EL (cell line): ENCODE data around the gene IRF9.

Experiments
- DNase-seq: peaks from one replicate; pipeline ENCODE4 v3.0.0-alpha.2; 2016

The IRF9 gene

DNA sequence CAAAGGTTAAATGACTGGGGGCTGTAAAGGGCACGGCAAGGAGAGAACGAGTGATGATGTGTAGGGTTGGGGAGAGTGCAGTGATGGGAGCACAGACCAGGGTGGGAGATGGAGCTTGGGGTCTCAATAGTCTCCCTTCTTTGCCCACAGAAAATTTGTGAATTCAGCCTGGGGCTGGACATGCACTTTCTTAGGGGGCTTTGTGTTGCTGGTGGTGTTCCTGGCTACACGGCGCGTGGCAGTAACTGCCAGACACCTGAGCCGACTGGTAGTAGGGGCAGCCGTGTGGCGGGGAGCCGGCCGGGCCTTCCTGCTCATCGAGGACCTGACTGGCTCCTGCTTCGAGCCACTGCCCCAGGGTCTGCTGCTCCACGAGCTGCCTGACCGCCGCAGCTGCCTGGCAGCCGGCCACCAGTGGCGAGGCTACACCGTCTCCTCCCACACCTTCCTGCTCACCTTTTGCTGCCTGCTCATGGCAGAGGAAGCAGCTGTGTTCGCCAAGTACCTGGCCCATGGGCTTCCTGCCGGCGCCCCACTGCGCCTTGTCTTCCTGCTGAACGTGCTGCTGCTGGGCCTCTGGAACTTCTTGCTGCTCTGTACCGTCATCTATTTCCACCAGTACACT lies 28.9 kb upstream of the IRF9 start:
- no peak for DNase-seq

DNA sequence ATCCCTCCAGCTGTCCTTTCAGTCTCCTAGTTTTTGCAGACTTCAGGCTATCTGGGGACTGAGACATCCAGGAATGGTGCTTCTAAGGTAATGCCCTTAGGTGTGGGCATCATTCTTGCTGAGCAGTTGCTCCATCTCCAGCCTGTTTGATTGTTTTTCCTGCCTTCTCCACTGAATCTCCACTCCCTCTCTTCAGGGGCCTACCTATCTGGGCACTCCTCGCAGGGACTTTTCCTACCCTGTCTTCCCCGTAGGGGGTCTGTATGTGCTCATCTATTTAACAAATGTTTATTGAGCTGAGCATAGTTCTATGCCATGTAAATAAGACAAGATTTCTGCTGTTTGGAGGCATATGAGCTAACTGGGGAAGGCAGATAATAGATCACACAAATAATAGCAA lies 28.1 kb upstream of the IRF9 start:
- DNase-seq = no peak

DNA sequence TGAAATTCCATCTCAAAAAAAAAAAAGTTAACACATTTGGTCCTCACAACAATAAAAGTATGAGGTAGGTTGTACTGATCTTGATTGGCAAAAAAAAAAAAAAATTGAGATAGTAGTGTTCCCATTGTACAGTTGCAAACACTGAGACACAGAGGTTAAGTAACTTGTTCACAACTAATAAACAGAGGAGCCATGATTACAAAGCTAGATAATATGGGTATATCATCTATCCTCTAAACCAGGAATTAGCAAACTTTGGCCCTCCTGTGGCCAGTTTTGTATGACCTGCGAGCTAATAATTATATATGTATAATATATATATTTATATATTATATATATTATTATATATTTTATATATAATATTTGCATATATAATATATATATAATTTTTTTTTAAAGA lies 27.3 kb upstream of the IRF9 start:
- DNase-seq = no peak

DNA sequence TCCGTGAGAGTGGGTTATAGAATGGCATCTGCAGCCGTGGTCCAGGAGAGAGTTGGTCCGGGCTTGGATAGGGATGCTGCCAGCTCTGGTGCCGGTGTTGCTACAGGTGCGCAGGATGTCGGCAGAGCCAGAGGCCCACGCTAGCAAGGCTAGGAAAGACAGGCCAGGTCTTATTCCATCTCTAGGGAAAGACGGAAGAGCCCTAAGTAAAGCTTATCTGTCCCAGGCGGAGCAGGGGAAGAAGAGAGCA lies 25.6 kb upstream of the IRF9 start:
- no peak for DNase-seq

DNA sequence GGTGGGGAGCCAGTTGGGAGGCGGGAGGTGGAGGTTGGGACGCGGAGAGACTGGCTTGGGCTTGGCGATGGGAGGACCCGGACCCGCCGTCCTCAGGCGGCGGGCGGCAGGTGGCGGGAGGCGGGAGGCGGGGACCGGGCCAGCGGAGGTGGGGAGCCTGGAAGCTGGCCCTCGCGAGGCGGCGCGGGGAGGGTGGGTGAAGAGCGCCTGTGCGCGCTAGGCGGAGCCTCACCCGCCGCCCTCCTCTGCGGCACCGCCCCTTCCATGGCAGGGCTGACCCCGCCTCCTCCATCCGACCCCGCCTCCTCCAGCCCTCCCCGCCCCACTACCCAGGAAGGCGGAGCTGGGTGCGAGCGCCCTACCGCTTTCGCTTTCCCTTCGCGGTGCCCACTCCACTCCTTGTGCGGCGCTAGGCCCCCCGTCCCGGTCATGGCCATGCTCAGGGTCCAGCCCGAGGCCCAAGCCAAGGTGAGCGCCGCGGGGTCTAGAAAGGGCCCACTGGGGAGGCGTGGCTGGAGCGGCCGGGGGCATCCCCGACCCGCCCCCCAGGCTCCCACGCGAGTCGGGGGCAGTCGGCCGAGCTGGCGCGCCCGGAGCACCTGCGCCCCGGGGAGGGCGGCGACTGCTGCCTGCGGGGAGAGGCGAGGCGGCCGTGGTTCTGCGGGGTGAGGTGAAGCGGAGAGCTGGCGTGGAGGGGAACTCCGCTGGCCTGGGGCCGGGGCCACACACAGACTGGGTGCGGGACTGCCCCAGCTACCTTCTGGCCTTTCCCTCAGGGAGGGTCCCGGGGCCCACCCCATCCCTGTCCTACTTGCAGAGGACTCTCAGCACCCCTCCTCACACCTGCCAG lies 25.0 kb upstream of the IRF9 start, which contains the start of gene PSME1:
Gene PSME1, plus strand, starts transcription at position 361 of the 850 bp plus-strand sequence. Its CDS starts 69 bp downstream, at position 430.
- DNase-seq = peak; percentile 91

DNA sequence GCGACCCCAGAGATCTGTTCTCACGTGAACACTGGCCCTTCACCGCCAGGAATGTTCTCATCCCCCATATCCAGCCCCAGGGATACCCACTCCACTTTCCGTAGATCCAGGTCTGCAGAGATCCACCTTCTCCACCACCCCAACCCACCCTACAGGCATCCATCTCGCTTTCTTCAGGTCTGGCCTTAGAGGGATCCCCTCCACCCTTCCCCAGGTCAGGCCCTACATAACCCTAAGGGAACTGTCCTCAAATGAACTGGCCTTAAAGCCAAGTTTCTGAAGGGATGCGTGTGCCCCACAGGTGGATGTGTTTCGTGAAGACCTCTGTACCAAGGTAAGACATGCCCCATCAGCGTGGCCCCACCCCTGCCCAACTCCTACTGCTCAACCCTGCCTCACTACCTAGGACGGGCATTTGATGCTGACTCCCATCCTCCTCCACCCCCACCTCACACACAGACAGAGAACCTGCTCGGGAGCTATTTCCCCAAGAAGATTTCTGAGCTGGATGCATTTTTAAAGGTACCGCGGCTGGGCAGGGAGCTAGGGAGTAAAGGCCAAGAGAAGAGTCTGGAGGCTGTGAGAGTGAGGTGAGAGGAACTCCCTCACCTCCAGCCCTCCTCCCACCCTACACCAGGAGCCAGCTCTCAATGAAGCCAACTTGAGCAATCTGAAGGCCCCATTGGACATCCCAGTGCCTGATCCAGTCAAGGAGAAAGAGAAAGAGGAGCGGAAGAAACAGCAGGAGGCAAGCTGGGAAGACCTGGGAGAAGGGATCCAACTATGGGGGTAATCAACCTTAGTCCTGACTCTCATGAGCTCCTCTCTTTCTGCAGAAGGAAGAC lies 24.2 kb upstream of the IRF9 start:
- DNase-seq = no peak

DNA sequence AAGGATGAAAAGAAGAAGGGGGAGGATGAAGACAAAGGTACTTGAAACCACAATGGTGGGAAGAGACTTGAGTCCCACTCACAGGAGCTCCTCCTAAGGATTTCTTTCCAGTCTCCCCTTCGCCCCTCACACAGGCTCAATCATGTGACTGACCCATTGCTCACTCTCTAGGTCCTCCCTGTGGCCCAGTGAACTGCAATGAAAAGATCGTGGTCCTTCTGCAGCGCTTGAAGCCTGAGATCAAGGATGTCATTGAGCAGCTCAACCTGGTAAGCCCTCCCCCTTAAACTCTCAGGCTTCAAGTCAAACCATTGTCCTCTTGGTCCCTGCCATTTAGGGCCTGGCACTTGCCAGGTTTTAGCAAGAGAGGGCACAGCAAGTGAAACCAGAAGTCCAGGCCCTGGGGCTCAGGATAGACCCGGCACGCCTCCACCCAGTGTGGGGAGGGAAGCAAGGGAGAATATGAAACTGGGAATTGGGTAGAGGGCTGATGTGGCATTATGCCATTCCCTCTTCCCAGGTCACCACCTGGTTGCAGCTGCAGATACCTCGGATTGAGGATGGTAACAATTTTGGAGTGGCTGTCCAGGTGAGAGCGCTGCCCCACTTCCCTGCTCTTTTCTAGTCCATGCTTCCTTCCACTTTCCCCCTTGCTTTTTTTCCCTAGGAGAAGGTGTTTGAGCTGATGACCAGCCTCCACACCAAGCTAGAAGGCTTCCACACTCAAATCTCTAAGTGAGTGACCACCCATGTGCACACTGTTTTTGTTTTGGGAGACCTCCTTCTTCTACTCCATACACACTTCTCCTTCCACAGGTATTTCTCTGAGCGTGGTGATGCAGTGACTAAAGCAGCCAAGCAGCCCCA lies 23.3 kb upstream of the IRF9 start:
- no peak for DNase-seq

DNA sequence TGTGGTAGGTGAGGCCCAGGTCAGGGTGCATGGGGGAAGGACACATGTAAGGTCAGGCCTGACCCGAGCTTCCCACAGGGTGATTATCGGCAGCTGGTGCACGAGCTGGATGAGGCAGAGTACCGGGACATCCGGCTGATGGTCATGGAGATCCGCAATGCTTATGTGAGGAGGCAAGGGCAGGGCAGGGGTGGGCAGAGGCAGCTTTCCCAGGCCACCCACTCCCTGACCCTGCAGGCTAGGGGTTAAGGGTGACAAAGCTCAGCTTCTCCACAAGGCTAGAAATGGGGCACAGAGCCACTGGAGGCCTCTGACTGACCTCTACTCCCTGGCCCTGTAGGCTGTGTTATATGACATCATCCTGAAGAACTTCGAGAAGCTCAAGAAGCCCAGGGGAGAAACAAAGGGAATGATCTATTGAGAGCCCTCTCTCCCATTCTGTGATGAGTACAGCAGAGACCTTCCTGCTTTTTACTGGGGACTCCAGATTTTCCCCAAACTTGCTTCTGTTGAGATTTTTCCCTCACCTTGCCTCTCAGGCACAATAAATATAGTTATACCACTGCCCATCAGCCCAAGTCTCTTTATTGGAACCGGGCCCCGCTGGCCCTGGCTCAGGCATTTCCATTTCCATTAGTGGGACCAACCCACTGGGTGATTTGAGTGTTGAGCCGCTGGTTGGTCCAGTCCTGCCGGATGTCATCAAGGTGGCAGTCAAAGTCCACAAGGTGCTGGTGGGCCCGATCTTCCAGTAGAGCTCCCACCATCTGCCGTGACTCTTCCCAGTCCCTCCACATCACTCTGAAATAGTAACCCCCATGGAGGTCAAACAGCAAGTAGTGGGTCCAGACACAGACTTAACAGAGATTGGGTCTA lies 22.4 kb upstream of the IRF9 start:
- DNase-seq = no peak

DNA sequence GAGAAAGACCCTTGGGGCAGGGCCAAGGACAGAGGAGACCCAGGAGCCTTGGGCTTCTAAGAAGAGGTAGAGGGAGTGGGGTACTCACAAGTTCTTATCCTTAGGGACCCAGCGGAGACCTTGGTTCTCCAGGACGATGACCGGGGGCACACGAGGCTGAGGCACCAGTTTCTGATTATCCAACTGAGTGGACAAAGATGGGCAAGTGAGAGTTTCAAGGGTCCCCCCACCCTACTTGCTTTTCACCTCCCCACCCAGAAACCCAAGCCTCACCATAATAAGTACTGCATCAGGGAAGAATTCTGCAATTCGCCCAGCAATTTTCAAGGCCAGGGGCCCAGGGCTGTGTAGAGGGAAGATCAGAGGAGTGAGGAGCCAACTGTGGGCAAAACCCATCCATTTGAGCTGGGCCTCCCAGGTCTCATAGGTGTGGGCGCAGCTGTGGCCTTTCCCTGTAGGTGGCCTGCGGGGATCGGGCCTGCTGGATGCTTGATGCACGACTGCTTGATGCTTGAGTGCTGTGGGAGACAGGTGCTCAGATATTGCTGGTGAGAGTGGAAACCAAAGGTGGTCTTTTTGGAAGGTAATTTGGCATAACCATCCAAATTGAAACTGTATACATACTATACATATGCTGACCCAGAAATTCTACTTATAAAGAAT lies 21.7 kb upstream of the IRF9 start:
- DNase-seq = no peak

DNA sequence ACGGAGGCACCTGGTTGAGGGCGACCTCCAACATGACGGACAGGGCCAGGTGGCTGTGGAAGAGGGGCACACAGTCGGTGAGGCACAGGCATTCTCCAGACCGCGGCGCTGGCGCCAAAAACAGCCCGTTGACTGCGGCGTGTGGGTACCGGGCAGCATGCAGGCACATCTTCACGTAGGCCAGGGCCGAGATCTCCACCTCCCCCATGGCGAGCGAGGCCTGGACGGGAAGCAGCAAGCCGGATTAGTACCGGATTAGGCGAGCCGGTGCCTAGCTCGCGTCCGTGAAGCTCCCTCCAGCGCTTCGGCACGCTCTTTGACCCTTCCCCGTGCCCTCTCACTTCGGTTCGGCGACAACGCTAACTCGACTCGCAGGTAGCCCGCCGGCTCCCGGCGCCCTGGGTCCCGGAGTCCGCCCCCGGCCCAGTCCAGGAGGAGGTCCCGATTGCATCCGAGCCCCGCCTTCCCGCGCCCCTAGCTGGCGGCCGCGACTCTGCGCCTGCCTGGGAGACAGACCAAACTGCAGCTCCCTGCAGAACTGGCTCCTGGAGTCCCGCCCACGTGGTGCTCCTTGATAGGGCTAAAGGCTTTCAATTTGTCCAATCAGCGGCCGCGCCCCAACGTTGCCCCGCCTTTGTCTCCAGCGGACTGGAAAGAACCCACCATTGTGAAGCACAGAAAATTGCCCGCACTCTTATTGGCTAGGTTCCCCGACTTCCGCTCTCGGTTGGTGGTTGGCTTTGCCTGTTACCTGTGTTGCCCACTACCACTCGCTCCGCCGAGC lies 19.8 kb upstream of the IRF9 start, which contains the start of gene EMC9:
Gene EMC9, minus strand, starts transcription at position 495 of the 784 bp plus-strand sequence. Its CDS starts 287 bp downstream, at position 208.
- peak; percentile 100 for DNase-seq

DNA sequence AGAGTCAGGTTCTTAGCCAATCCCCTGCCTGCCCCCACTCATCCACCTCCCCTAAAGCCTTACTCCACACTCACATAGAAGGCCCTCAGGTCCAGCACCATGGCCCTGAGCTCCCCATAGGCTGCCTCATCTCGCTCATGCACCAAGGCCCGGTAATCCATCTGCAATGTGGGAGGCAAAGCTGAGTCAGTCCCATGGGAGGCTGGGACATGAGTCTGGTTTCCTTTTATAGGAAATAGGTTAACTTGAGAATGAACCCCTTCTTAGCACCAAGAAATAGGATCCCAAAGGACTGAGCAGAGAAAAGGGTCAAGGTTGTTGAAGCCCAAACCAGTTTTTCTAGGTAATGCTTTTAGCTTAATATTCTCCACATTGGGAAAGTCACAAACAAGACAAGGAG lies 17.6 kb upstream of the IRF9 start:
- peak; percentile 61 for DNase-seq

DNA sequence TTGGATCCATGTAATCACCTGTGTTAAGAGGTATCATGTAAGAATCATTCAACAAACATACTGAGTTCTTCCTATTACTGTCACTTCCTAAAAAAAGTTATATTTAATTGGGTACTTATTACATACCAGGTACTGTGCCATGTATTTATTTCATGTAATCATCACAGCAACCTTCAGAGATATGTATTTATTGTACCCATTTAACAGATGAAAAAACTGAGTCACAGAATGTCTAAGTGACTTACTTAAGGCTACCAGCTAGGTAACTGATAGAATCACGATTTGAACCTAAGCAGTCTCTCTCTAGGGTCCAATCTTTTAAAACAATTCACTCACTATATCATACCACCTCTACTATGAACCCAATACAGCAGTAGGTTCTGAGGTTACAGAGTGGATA lies 16.6 kb upstream of the IRF9 start:
- DNase-seq = no peak

DNA sequence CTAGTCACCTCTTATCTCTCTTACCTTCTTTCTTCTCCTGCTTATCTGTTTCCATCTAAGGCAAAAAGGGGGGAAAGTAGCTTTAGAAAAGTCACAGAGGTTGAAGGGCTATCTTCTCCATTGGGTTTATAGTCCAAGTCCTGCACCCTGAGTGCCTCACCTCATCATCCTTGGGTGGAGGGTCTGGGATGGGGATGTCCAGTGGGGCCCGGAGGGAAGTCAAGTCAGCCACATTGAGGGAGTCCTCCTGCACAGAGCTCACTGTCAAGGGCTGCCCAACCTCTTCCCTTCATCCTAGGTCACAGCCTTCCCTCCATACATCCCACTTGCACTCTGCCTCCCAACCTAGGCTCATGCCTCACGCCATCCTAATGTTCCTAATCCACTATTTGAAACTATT lies 15.8 kb upstream of the IRF9 start:
- no peak for DNase-seq

DNA sequence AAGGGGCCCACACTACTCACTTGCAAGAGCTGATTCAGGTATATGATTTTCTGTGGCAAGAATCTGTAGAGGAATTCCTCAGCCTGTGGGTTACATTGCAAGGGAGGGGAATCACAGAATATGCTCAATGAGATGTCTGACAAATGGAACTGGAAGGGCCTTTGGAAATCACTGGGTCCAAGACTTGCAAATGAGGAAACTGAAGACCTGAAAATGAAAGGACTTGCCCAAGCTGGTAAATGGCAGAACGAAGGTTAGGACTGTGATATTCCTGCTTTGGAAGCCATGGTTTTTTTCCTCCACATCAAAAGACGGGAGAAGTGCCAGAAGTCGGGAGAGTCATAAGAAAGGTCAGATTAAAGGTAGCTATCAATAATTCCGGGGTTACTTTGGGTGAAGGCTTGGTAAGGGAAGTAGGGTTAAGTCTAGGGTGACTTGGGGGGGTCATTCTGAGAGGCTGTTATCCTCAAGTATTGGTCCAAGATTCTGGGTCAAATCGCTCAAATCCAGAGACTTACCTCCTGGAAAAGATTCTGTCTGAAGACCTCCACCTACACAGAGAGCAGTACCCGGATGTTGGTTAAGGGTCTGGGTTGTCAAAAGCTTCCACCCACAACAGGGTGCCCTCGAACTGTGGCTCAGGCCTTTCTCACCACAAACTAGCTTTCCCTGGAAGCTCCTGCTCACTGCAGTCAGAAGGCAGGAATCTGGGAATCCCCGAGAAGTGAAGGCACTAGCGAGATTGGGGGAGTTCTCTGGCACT lies 15.2 kb upstream of the IRF9 start:
- no peak for DNase-seq

DNA sequence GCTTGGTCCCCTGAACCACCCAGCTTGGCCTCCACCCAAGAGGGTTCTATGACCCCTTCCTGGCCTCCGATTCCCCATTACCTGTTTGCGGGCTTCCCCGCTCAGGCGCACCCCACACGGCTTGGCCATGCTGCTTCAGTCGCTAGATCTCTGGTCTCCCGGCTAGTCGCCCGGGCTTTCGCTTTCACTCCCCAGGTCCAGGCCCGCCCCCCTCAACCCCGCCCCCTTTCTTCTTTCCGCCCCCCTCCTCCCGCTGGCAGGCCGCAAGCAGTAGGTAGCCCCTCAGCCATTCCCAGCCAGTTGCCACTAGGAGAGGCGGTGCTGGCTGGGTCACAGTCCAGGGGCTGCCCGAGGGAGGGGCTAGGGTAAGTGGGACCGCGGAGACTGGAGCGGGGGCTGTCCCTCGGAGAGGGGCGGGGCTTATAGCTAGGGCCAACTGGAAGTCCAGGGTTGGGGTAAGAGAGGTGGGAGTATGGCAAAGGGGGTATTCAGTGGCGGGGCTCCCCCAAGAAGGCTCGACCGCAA lies 14.6 kb upstream of the IRF9 start, which contains the start of gene PSME2:
Gene PSME2, minus strand, starts transcription at position 158 of the 525 bp plus-strand sequence. Its CDS starts 29 bp downstream, at position 129.
- peak; percentile 99 for DNase-seq

DNA sequence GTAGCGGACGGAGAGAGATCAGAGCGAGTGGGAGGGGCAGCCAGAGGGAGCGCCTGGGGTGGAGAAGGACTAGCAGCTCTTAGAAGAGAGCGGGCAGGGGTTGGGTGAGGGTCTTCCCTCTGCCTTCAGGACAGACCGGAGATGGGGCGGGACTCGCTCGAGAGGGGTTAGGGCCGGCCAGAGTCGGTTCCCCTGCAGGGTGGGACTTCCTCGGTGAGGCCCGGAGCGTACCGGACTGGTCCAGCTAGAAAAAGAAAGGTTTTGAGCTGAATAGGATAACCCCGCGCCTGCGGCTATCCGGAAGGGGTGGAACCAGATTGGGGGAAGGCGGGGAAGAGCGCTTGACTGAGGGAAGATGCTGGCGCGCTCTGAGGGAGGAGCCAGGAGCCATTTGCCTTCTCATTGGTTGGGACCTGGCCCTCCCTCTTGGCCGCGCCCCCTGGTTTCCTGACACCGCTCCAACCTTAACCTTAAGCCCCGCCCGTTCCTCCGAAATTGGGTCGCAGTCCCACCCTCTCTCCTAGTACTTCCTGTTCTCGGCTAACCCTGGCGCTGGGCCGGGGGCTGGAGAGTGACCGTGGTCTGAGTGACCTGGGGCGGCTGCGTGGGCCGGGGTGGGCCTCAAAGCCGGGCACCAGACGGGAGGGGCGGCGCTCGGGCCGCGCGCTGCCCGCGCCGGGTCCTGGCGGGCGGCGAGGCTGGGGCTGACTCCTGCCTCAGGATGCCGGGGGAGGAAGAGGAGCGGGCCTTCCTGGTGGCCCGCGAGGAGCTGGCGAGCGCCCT lies 13.9 kb upstream of the IRF9 start, which contains the start of gene RNF31:
Gene RNF31, plus strand, starts transcription at position 521 of the 783 bp plus-strand sequence. Its CDS starts 201 bp downstream, at position 722.
- peak; percentile 99 for DNase-seq

DNA sequence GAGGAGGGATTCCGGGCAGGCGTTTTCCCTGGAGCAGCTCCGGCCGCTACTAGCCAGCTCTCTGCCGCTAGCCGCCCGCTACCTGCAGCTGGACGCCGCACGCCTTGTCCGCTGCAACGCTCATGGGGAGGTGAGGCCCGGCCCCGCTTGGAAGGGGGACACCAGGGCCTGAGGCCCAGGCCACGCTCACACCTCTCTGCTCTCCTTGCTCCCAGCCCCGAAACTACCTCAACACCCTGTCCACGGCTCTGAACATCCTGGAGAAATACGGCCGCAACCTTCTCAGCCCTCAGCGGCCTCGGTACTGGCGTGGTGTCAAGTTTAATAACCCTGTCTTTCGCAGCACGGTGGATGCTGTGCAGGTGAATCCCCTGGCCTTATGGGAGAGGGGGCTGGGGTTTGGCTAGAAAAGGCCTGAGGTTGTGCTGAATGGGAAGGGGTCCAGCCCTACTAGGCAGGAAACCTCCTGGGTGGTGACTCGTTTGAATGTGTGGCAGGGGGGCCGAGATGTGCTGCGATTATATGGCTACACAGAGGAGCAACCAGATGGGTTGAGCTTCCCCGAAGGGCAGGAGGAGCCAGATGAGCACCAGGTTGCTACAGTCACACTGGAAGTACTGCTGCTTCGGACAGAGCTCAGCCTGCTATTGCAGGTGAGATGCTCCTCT lies 13.2 kb upstream of the IRF9 start:
- DNase-seq = no peak
